Stimulated activated CD4-positive, alpha-beta T cell treated with anti-CD3 and anti-CD28 coated beads, Interleukin-2, amount 100 ng/mL, for 4 hours (primary cell): Measurements from ENCODE around the gene PGRMC2.

Source experiments
- DNase-seq: peaks from one replicate; pipeline ENCODE4 v3.0.0-alpha.2; 2020; ENCODE audit warnings: low read depth

PGRMC2 gene

GRCh38 chr4:128220286-128221235, 67.1 kb downstream of the PGRMC2 start:
- no peak for DNase-seq
